HepG2 (cell line): ENCODE data around the gene MLLT10. TPM values are rescaled to one million over a fixed set of nuclear protein-coding genes. Genes with fewer than 3 reads are reported as not detected.
A peak's percentile ranks its signal among the peaks of the same experiment; 100 is the strongest.

Experiments used
- ATF7-NPFF ChIP-seq: sonication (generic); formaldehyde crosslinking; IDR thresholded peaks from 2 replicates; pipeline ENCODE4 v1.8.1; 2023; ENCODE audit warnings: mild to moderate bottlenecking, low read depth, missing genetic modification reagents, moderate library complexity
- CBX1 ChIP-seq: IDR thresholded peaks from one replicate; pipeline ENCODE4 v1.6.1; 2016; ENCODE audit warnings: antibody characterized with exemption, low read depth
- CREB3 ChIP-seq: sonication (generic); formaldehyde crosslinking; IDR thresholded peaks from 2 replicates; pipeline ENCODE4 v1.5.0; 2020; ENCODE audit warnings: missing genetic modification reagents
- ELF3 ChIP-seq: IDR thresholded peaks from 2 replicates; pipeline ENCODE4 v1.6.1; 2016; ENCODE audit warnings: missing genetic modification reagents, missing compliant biosample characterization
- HMGXB3 ChIP-seq: sonication (generic); formaldehyde crosslinking; IDR thresholded peaks from 2 replicates; pipeline ENCODE4 v1.4.0; 2020; ENCODE audit warnings: missing genetic modification reagents, borderline replicate concordance
- MAFG ChIP-seq: sonication (generic); formaldehyde crosslinking; IDR thresholded peaks from 2 replicates; pipeline ENCODE4 v1.5.1; 2020; ENCODE audit warnings: mild to moderate bottlenecking, missing genetic modification reagents
- NFAT5 ChIP-seq: sonication (generic); formaldehyde crosslinking; IDR thresholded peaks from 2 replicates; pipeline ENCODE4 v1.4.0; 2020; ENCODE audit warnings: missing genetic modification reagents
- SATB2 ChIP-seq: sonication (generic); formaldehyde crosslinking; IDR thresholded peaks from 2 replicates; pipeline ENCODE4 v1.5.0; 2020; ENCODE audit warnings: missing genetic modification reagents
- ZNF121 ChIP-seq: sonication (generic); formaldehyde crosslinking; IDR thresholded peaks from 2 replicates; pipeline ENCODE4 v1.5.0; 2020; ENCODE audit warnings: mild to moderate bottlenecking, missing genetic modification reagents
- ZNF580 ChIP-seq: IDR thresholded peaks from 2 replicates; pipeline ENCODE4 v1.6.1; 2016; ENCODE audit warnings: low read depth, borderline replicate concordance
- ZNF703 ChIP-seq: sonication (generic); formaldehyde crosslinking; IDR thresholded peaks from 2 replicates; pipeline ENCODE4 v1.5.1; 2020; ENCODE audit warnings: missing genetic modification reagents, mild to moderate bottlenecking, moderate library complexity, borderline replicate concordance
- ZNF737 ChIP-seq: sonication (generic); formaldehyde crosslinking; IDR thresholded peaks from 2 replicates; pipeline ENCODE4 v1.5.0; 2020; ENCODE audit warnings: missing genetic modification reagents, mild to moderate bottlenecking, borderline replicate concordance
- ZSCAN12 ChIP-seq: sonication (generic); formaldehyde crosslinking; IDR thresholded peaks from 2 replicates; pipeline ENCODE4 v1.9.0; 2021; ENCODE audit warnings: mild to moderate bottlenecking, missing genetic modification reagents
- ZSCAN22 ChIP-seq: sonication (generic); formaldehyde crosslinking; IDR thresholded peaks from 2 replicates; pipeline ENCODE4 v1.4.0; 2020; ENCODE audit warnings: mild to moderate bottlenecking, missing genetic modification reagents
- polyA plus RNA-seq, 8 experiments: library from polyadenylated mRNA; depleted of rRNA in 3 of 8; stranded (reverse) in 7 of 8; unstranded in 1 of 8; fragments of >200 nt; fragmentation: Illumina TruSeq in 4 of 8; extraction: Trizol in 4 of 8; gene quantifications; 2 replicates each; pipeline versions ENCODE4 v1.2.1 to v1.2.3, GENCODE V29; 2011 to 2016; ENCODE audit warnings: low read depth in 4 of 8, missing spikeins in 1 of 8, mixed read lengths in 1 of 8; ENCODE audit not compliant: insufficient read depth in 1 of 8
- total RNA-seq, 5 experiments: library from RNA; depleted of rRNA; stranded (reverse); fragments of >200 nt; fragmentation: Illumina TruSeq; extraction: Trizol; gene quantifications; 2 replicates each; pipeline ENCODE4 v1.2.3, GENCODE V29; 2016; ENCODE audit warnings: low read depth in 1 of 5
- TF ChIP-seq, protein P1 (sequence below): sonication (generic); formaldehyde crosslinking; IDR thresholded peaks from 2 replicates; pipeline ENCODE4 v1.8.0; 2022; ENCODE audit warnings: low read depth, missing genetic modification reagents

MLLT10 gene
- total and polyA plus RNA-seq, 2 of the 13 experiments (the other 11 are each of a cell fraction or from before 2014, with no cell fraction given) = 51.3 to 84.1 TPM

- TF ChIP-seq ATF7-NPFF (CRISPR knock-in tag) (peak; percentile 61; the same call in 1 of the 2 replicates), ZNF121 (CRISPR knock-in tag) (peak; percentile 64; the same call in 1 of the 2 replicates), HMGXB3 (CRISPR knock-in tag) (peak; percentile 92; the same call in 1 of the 2 replicates), CBX1 (peak; percentile 85), ZSCAN12 (no peak), ZSCAN22 (CRISPR knock-in tag) (no peak), ELF3 (CRISPR knock-in tag) (peak; percentile 97), ZNF580 (peak; percentile 96; the same call in 1 of the 2 replicates), MAFG (no peak), NFAT5 (CRISPR knock-in tag) (no peak), CREB3 (no peak), ZNF737 (no peak), ZNF703 (CRISPR knock-in tag) (no peak), SATB2 (CRISPR knock-in tag) (no peak)
- TF ChIP-seq, protein P1, sequence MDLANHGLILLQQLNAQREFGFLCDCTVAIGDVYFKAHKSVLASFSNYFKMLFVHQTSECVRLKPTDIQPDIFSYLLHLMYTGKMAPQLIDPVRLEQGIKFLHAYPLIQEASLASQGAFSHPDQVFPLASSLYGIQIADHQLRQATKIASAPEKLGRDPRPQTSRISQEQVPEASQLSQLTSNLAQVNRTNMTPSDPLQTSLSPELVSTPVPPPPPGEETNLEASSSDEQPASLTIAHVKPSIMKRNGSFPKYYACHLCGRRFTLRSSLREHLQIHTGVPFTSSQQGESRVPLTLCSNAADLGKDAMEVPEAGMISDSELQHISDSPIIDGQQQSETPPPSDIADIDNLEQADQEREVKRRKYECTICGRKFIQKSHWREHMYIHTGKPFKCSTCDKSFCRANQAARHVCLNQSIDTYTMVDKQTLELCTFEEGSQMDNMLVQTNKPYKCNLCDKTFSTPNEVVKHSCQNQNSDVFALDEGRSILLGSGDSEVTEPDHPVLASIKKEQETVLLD (CRISPR knock-in tag) = peak; percentile 69; the same call in 1 of the 2 replicates
Measured at GRCh38 chr10:21505711-21506278, 28.2 kb upstream of the MLLT10 start (continued).
